Esophagus squamous epithelium (tissue), 4 donors: ENCODE results near the gene TET1.

Experiments
- POLR2A ChIP-seq, 4 donors: fragments of 450-650 bp; IDR thresholded peaks; one replicate each; pipeline ENCODE4 v1.6.1; 2017; ENCODE audit warnings: antibody characterized with exemption in 4 of 4, mild to moderate bottlenecking in 4 of 4, moderate library complexity in 3 of 4
- TF ChIP-seq, protein P1 (sequence below), 6 experiments: fragments of 450-650 bp in 4 of 6; fragments of 200-600 bp in 2 of 6; sonication (generic) in 2 of 6; IDR thresholded peaks; one replicate each; pipeline ENCODE4 v1.5.1; 2016 to 2019; ENCODE audit warnings: antibody characterized with exemption in 6 of 6, mild to moderate bottlenecking in 4 of 6, moderate library complexity in 4 of 6

DNA sequence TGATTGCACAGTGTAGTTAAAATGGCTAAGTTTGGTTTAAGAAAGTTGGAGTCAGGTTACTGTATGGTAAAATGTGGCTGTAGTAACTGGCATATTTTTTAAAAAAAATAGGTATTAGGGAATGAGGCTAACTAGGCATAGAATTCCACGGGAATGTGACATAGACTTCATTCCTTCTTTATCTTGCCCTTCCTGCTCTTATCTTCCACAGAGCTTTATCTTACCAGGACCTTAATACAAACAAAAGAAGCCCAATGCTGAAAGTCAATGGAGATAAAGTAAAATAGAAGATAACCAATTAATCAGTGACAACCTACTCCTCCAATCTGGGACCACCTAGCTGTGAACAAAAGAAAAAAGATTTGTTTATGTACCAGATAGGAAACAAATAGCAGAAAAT, 58.1 kb downstream of the TET1 start:
- TF ChIP-seq, protein P1, sequence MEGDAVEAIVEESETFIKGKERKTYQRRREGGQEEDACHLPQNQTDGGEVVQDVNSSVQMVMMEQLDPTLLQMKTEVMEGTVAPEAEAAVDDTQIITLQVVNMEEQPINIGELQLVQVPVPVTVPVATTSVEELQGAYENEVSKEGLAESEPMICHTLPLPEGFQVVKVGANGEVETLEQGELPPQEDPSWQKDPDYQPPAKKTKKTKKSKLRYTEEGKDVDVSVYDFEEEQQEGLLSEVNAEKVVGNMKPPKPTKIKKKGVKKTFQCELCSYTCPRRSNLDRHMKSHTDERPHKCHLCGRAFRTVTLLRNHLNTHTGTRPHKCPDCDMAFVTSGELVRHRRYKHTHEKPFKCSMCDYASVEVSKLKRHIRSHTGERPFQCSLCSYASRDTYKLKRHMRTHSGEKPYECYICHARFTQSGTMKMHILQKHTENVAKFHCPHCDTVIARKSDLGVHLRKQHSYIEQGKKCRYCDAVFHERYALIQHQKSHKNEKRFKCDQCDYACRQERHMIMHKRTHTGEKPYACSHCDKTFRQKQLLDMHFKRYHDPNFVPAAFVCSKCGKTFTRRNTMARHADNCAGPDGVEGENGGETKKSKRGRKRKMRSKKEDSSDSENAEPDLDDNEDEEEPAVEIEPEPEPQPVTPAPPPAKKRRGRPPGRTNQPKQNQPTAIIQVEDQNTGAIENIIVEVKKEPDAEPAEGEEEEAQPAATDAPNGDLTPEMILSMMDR (IDR thresholded peaks at IDR 0.05), result no peak
- no peak for TF ChIP-seq POLR2A (IDR thresholded peaks at IDR 0.05)
